CD14-positive monocyte (primary cell): Measurements from ENCODE around the gene CDK3. TPM values are rescaled to one million over a fixed set of nuclear protein-coding genes. Genes with fewer than 3 reads are reported as not detected.
A peak's percentile ranks its signal among the peaks of the same experiment; 100 is the strongest.

Experiments used
- DNase-seq, 3 donors: peaks; one replicate each; pipeline ENCODE4 v3.0.0-alpha.2; 2011 to 2022
- H2AFZ ChIP-seq: 2 replicates; pipeline ENCODE4 v1.6.0; 2012; ENCODE audit warnings: mild to moderate bottlenecking, low read depth, low read length, inconsistent platforms; ENCODE audit not compliant: insufficient read depth, poor library complexity, severe bottlenecking
- H3K27ac ChIP-seq, 2 donors: 1 replicate in 1 of 2; 2 replicates in 1 of 2; pipeline ENCODE4 v1.5.1; 2012 to 2013; ENCODE audit warnings: low read length in 2 of 2, control low read depth in 1 of 2, inconsistent platforms in 1 of 2, low read depth in 1 of 2, mild to moderate bottlenecking in 1 of 2
- H3K27me3 ChIP-seq, 2 donors: one replicate each; pipeline versions ENCODE4 v1.6.0 to v1.6.1; 2011 to 2013; ENCODE audit warnings: low read length in 2 of 2; ENCODE audit not compliant: control insufficient read depth in 2 of 2, insufficient read depth in 2 of 2
- H3K36me3 ChIP-seq, 2 donors: replicated peaks in 1 of 2; 1 replicate in 1 of 2; 2 replicates in 1 of 2; pipeline versions ENCODE4 v1.5.1 to v1.6.1; 2012 to 2013; ENCODE audit warnings: low read length in 2 of 2, control low read depth in 1 of 2, inconsistent platforms in 1 of 2, mild to moderate bottlenecking in 1 of 2; ENCODE audit not compliant: insufficient read depth in 2 of 2, control insufficient read depth in 1 of 2
- H3K4me1 ChIP-seq, 2 donors: 1 replicate in 1 of 2; 2 replicates in 1 of 2; pipeline versions ENCODE4 v1.5.1 to v1.6.1; 2012 to 2013; ENCODE audit warnings: low read length in 2 of 2, control low read depth in 1 of 2, inconsistent platforms in 1 of 2, mild to moderate bottlenecking in 1 of 2, moderate library complexity in 1 of 2; ENCODE audit not compliant: insufficient read depth in 2 of 2, control insufficient read depth in 1 of 2
- H3K4me2 ChIP-seq: replicated peaks from 2 replicates; pipeline ENCODE3; 2012; ENCODE audit warnings: low read length, moderate library complexity, mild to moderate bottlenecking; ENCODE audit not compliant: poor library complexity, severe bottlenecking; ENCODE audit errors: extremely low read depth
- H3K4me3 ChIP-seq, 3 experiments: fragments of 200-600 bp in 1 of 3; sonication (generic) in 1 of 3; replicated peaks in 1 of 3; 1 replicate in 2 of 3; 2 replicates in 1 of 3; pipeline ENCODE4 v1.5.1; 2011 to 2013; ENCODE audit warnings: low read length in 3 of 3, mild to moderate bottlenecking in 3 of 3, control low read depth in 2 of 3, low read depth in 2 of 3, inconsistent platforms in 1 of 3, moderate library complexity in 1 of 3
- H3K79me2 ChIP-seq: 2 replicates; pipeline ENCODE4 v1.6.0; 2012; ENCODE audit warnings: mild to moderate bottlenecking, control low read depth, inconsistent platforms, low read length, moderate library complexity; ENCODE audit not compliant: insufficient read depth
- H3K9ac ChIP-seq: 2 replicates; pipeline ENCODE4 v1.6.0; 2017; ENCODE audit warnings: low read length, mild to moderate bottlenecking; ENCODE audit not compliant: insufficient read depth, poor library complexity, severe bottlenecking
- H3K9me3 ChIP-seq, 2 donors: replicated peaks in 1 of 2; 1 replicate in 1 of 2; 2 replicates in 1 of 2; pipeline versions ENCODE4 v1.5.1 to v1.6.1; 2012 to 2013; ENCODE audit warnings: low read length in 2 of 2, control low read depth in 1 of 2; ENCODE audit not compliant: control insufficient read depth in 1 of 2, insufficient read depth in 1 of 2
- H4K20me1 ChIP-seq: 2 replicates; pipeline ENCODE4 v1.6.0; 2012; ENCODE audit warnings: mild to moderate bottlenecking, low read length, control low read depth, moderate library complexity; ENCODE audit not compliant: insufficient read depth
- H3K27ac Mint-ChIP-seq, 7 donors: one replicate each; pipeline ENCODE4 v1.8.0; 2020; ENCODE audit warnings: mild to moderate bottlenecking in 7 of 7, mixed read lengths in 7 of 7, moderate library complexity in 6 of 7, inconsistent platforms in 2 of 7
- H3K27me3 Mint-ChIP-seq, 3 donors: one replicate each; pipeline ENCODE4 v1.8.0; 2021 to 2022; ENCODE audit warnings: low read depth in 3 of 3, mild to moderate bottlenecking in 3 of 3, mixed read lengths in 3 of 3, moderate library complexity in 3 of 3, inconsistent platforms in 1 of 3
- H3K36me3 Mint-ChIP-seq, 2 donors: one replicate each; pipeline ENCODE4 v1.8.0; 2020; ENCODE audit warnings: mixed read lengths in 2 of 2, inconsistent platforms in 1 of 2, mild to moderate bottlenecking in 1 of 2
- H3K4me1 Mint-ChIP-seq: one replicate; pipeline ENCODE4 v1.8.0; 2020; ENCODE audit warnings: mild to moderate bottlenecking, mixed read lengths
- H3K4me3 Mint-ChIP-seq, 2 donors: one replicate each; pipeline ENCODE4 v1.8.0; 2020; ENCODE audit warnings: mild to moderate bottlenecking in 2 of 2, mixed read lengths in 2 of 2, moderate library complexity in 1 of 2
- H3K9me3 Mint-ChIP-seq, 7 donors: one replicate each; pipeline ENCODE4 v1.8.0; 2020 to 2022; ENCODE audit warnings: mixed read lengths in 7 of 7, mild to moderate bottlenecking in 6 of 7, moderate library complexity in 6 of 7, inconsistent platforms in 2 of 7
- WGBS: methylation state at CpG from one replicate; pipeline ENCODE4 v1.1.5; 2013; ENCODE audit warnings: missing lambda C conversion rate; ENCODE audit not compliant: insufficient coverage; 5-methylcytosine and 5-hydroxymethylcytosine counted together
- intact Hi-C, 2 donors: fragments of 100-400 bp; cut with micrococcal nuclease; formaldehyde crosslinking; loops; one replicate each; pipeline versions ENCODE4 v1.15.0 to v1.15.1; 2023
- polyA plus RNA-seq, 3 donors: library from polyadenylated mRNA; depleted of rRNA in 1 of 3; unstranded in 2 of 3; stranded (reverse) in 1 of 3; fragments of 300-500 nt in 2 of 3; fragments of >200 nt in 1 of 3; fragmentation: Illumina TruSeq in 2 of 3; gene quantifications; 1 replicate in 2 of 3; 2 replicates in 1 of 3; pipeline ENCODE4 v1.2.3, GENCODE V29; 2012 to 2021
- TF ChIP-seq, protein P1 (sequence below): fragments of 200-600 bp; IDR thresholded peaks from one replicate; pipeline ENCODE4 v1.8.0; 2022; ENCODE audit warnings: antibody characterized with exemption, mild to moderate bottlenecking

The CDK3 gene
- polyA plus RNA-seq, 3 donors = 25.5 TPM; not detected in 2

DNA sequence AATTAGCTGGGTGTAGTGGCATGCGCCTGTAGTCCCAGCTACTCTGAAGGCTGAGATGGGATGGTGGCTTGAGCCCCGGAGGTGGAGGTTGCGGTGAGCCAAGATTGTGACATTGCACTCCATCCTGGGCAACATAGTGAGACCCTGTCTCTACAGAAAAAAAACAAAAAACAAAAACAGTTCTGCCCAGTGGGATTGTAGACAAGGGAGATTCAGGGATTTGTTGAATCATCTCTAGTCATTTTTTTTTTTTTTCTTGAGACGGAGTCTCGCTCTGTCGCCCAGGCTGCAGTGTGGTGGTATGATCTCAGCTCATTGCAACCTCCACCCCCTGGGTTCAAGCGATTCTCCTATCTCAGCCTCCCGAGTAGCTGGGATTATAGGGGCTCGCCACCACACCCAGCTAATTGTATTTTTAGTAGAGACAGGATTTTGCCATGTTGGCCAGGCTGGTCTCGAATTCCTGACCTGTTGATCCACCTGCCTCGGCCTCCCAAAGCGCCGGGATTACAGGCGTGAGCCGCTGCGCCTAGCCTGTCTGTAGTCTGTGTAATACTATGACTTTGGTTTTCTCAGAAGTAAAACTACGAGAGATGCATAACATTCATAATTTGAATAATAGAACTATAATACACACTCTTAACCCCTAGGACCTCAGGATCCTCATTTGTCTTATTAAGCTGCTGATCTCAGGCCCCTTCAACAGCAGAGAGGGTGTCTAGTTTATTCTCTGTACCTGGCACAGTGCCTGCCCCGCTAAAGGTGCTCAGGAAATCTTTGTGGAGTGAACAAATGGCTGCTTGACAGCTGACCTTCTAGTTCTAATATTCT is 20.3 kb upstream of the CDK3 start:
- peaks cover 51 to 58% of the 10 kb centered on the region in 2 donors for H3K4me1 ChIP-seq
- no CpG with 5 or more reads among the region's 18 CpGs for WGBS
- peak overlapping the region; percentile 64 to 100 (median 96) for H3K4me3 ChIP-seq
- peak overlapping the region; percentile 94 to 100 for H3K27ac ChIP-seq
- no peaks in the 10 kb centered on the region for H3K9me3 Mint-ChIP-seq
- H3K4me3 Mint-ChIP-seq = peak overlapping the region; percentile 93 to 99
- peaks cover 6 to 15% of the 10 kb centered on the region in 2 donors for H3K36me3 ChIP-seq
- H3K27ac Mint-ChIP-seq = peak overlapping the region; percentile 98 to 100 (median 99)
- no peaks in the 10 kb centered on the region for H3K9me3 ChIP-seq
- peak in 2 of 3 donors; percentile 10 to 31 for DNase-seq
- TF ChIP-seq, protein P1, sequence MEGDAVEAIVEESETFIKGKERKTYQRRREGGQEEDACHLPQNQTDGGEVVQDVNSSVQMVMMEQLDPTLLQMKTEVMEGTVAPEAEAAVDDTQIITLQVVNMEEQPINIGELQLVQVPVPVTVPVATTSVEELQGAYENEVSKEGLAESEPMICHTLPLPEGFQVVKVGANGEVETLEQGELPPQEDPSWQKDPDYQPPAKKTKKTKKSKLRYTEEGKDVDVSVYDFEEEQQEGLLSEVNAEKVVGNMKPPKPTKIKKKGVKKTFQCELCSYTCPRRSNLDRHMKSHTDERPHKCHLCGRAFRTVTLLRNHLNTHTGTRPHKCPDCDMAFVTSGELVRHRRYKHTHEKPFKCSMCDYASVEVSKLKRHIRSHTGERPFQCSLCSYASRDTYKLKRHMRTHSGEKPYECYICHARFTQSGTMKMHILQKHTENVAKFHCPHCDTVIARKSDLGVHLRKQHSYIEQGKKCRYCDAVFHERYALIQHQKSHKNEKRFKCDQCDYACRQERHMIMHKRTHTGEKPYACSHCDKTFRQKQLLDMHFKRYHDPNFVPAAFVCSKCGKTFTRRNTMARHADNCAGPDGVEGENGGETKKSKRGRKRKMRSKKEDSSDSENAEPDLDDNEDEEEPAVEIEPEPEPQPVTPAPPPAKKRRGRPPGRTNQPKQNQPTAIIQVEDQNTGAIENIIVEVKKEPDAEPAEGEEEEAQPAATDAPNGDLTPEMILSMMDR = no peak
- H3K27me3 ChIP-seq = no peaks in the 10 kb centered on the region
- no peaks in the 10 kb centered on the region for H3K27me3 Mint-ChIP-seq
- peaks cover 16 to 25% of the 10 kb centered on the region in 2 donors for H3K36me3 Mint-ChIP-seq
- H2AFZ ChIP-seq = peak overlapping the region; percentile 89
- peak overlapping the region; percentile 97 for H3K9ac ChIP-seq
- no peaks in the 10 kb centered on the region for H4K20me1 ChIP-seq
- H3K4me2 ChIP-seq = peak overlapping the region; percentile 81
- peaks cover 56% of the 10 kb centered on the region for H3K79me2 ChIP-seq
- intact Hi-C loops = no loop called here
- peaks cover 53% of the 10 kb centered on the region for H3K4me1 Mint-ChIP-seq

DNA sequence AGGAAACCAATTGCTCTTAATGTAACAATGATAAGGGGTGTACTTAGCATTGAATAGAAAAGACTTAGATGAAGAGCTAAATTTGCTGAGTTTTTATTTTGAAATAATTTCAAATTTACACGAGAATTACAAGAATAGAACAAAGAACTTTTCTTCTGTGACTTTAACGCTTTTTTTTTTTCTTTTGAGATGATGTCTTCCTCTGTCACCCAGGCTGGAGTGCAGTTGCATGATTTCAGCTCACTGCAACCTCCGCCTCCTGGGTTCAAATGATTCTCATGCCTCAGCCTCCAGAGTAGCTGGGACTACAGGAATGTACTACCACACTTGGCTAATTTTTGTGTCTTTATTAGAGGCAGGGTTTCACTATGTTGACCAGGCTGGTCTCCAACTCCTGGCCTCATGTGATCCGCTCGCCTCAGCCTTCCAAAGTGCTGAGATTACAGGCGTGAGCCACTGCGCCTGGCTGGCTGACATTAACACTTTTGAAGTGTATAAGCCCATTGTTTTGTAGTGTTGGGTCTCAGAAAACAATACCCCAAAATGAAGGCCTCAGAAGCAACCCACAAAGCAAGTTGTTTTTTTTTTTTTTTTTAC is 19.5 kb upstream of the CDK3 start:
- intact Hi-C loops = no loop called here
- Histone ChIP-seq H3K4me3 (no peak overlapping the region), H3K9me3 (no peaks in the 10 kb centered on the region), H2AFZ (no peak overlapping the region), H3K4me2 (no peak overlapping the region), H3K27ac (no peak overlapping the region), H4K20me1 (no peaks in the 10 kb centered on the region), H3K79me2 (peaks cover 48% of the 10 kb centered on the region), H3K4me1 (peaks cover 47 to 51% of the 10 kb centered on the region in 2 donors), H3K27me3 (no peaks in the 10 kb centered on the region), H3K36me3 (peaks cover 4 to 15% of the 10 kb centered on the region in 2 donors), H3K9ac (no peak overlapping the region)
- H3K4me3 Mint-ChIP-seq = no peak overlapping the region
- no peaks in the 10 kb centered on the region for H3K9me3 Mint-ChIP-seq
- peaks cover 47% of the 10 kb centered on the region for H3K4me1 Mint-ChIP-seq
- H3K27ac Mint-ChIP-seq = peak overlapping the region in 3 of 7 donors; percentile 15 to 57 (median 45)
- TF ChIP-seq, protein P1 = no peak
- no peaks in the 10 kb centered on the region for H3K27me3 Mint-ChIP-seq
- H3K36me3 Mint-ChIP-seq = peaks cover 14 to 24% of the 10 kb centered on the region in 2 donors
- DNase-seq = no peak
- 89% methylated on average over 1 of the region's 7 CpGs for WGBS
